ENCODE measurements around the gene RPL41. TPM values are rescaled to one million over a fixed set of nuclear protein-coding genes. Genes with fewer than 3 reads are reported as not detected.

Gene RPL41
- total and polyA plus RNA-seq, 9 of the 15 experiments (the other 6 are each of a cell fraction or from before 2014, with no cell fraction given): 3,403 to 11,276 (median 5,604) TPM

DNA sequence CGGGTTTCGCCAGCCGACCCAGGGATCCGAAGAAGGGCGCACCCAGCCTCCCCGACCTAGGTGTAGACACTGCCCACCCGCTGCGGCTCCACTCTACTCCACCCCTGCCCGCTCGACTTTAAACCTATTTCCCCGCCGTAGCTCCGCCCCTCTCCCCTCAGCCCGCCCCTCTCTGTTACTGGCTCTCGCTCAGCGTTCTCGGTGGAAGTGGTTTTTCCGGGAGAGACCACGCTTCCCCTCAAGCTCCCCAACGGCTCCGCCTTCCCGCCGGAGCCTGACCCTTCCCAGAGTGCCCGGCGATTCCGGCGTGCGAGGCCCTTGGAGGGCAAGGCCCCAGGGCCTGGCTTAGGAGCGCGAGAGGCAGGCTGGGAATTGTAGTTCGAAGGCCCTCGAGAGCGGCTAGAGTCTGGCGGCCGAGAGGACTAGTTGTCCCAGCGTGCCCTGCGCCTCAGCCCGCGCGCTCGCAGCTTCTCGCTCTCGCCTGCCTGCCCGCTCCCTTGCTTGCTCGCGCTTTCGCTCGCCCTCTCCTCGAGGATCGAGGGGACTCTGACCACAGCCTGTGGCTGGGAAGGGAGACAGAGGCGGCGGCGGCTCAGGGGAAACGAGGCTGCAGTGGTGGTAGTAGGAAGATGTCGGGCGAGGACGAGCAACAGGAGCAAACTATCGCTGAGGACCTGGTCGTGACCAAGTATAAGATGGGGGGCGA is 12.2 kb upstream of the RPL41 start, which contains the start of gene PA2G4 (continued):
- TF ChIP-seq SP1 (CRISPR knock-in tag; IDR thresholded peaks at IDR 0.05) (peak; percentile 88), HNRNPH1 (optimal IDR thresholded peaks at IDR 0.05; ENCODE audit: low read depth, low read length) (no peak), ZNF41 (CRISPR knock-in tag; conservative IDR thresholded peaks at IDR 0.05) (peak; percentile 78; the same call in 1 of the 2 replicates), U2AF2 (optimal IDR thresholded peaks at IDR 0.05; ENCODE audit: low read depth, low read length) (no peak), ZNF282 (CRISPR knock-in tag; IDR thresholded peaks at IDR 0.05) (no peak), SMARCB1 (IDR thresholded peaks at IDR 0.05; ENCODE audit: insufficient read length, low read depth) (no peak), SMARCE1 (IDR thresholded peaks at IDR 0.05) (no peak), MYC (IDR thresholded peaks at IDR 0.05; ENCODE audit: low read depth, low read length) (peak; percentile 97), MYC (CRISPR knock-in tag; IDR thresholded peaks at IDR 0.05; ENCODE audit: borderline replicate concordance, low read depth) (peak; percentile 47; the same call in 1 of the 2 replicates), OTX1 (CRISPR knock-in tag; IDR thresholded peaks at IDR 0.05) (peak; percentile 38; the same call in 1 of the 2 replicates), BDP1 (IDR thresholded peaks at IDR 0.05; ENCODE audit: insufficient read depth, insufficient read length) (no peak), SRSF7 (optimal IDR thresholded peaks at IDR 0.05; ENCODE audit: low read depth, low read length) (no peak), TSC22D4 (tag; IDR thresholded peaks at IDR 0.05) (no peak), PHF20 (IDR thresholded peaks at IDR 0.05; ENCODE audit: partially characterized antibody) (peak; percentile 12), NBN (IDR thresholded peaks at IDR 0.05; ENCODE audit: low read depth) (peak; percentile 6; the same call in 1 of the 2 replicates), ZNF436 (CRISPR knock-in tag; IDR thresholded peaks at IDR 0.05) (no peak), GABPB1 (CRISPR knock-in tag; IDR thresholded peaks at IDR 0.05) (peak; percentile 84), ZFP30 (CRISPR knock-in tag; IDR thresholded peaks at IDR 0.05; ENCODE audit: borderline replicate concordance) (no peak), CHD2 (IDR thresholded peaks at IDR 0.05; ENCODE audit: low read depth, low read length) (peak; percentile 92)
- TF ChIP-seq, protein P1, sequence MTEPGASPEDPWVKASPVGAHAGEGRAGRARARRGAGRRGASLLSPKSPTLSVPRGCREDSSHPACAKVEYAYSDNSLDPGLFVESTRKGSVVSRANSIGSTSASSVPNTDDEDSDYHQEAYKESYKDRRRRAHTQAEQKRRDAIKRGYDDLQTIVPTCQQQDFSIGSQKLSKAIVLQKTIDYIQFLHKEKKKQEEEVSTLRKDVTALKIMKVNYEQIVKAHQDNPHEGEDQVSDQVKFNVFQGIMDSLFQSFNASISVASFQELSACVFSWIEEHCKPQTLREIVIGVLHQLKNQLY (CRISPR knock-in tag; conservative IDR thresholded peaks at IDR 0.05): no peak
- TF ChIP-seq, protein P2, sequence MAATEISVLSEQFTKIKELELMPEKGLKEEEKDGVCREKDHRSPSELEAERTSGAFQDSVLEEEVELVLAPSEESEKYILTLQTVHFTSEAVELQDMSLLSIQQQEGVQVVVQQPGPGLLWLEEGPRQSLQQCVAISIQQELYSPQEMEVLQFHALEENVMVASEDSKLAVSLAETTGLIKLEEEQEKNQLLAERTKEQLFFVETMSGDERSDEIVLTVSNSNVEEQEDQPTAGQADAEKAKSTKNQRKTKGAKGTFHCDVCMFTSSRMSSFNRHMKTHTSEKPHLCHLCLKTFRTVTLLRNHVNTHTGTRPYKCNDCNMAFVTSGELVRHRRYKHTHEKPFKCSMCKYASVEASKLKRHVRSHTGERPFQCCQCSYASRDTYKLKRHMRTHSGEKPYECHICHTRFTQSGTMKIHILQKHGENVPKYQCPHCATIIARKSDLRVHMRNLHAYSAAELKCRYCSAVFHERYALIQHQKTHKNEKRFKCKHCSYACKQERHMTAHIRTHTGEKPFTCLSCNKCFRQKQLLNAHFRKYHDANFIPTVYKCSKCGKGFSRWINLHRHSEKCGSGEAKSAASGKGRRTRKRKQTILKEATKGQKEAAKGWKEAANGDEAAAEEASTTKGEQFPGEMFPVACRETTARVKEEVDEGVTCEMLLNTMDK (IDR thresholded peaks at IDR 0.05; ENCODE audit: borderline replicate concordance, insufficient read depth, low read depth, low read length, poor library complexity, severe bottlenecking): no peak
- TF ChIP-seq, protein P3, sequence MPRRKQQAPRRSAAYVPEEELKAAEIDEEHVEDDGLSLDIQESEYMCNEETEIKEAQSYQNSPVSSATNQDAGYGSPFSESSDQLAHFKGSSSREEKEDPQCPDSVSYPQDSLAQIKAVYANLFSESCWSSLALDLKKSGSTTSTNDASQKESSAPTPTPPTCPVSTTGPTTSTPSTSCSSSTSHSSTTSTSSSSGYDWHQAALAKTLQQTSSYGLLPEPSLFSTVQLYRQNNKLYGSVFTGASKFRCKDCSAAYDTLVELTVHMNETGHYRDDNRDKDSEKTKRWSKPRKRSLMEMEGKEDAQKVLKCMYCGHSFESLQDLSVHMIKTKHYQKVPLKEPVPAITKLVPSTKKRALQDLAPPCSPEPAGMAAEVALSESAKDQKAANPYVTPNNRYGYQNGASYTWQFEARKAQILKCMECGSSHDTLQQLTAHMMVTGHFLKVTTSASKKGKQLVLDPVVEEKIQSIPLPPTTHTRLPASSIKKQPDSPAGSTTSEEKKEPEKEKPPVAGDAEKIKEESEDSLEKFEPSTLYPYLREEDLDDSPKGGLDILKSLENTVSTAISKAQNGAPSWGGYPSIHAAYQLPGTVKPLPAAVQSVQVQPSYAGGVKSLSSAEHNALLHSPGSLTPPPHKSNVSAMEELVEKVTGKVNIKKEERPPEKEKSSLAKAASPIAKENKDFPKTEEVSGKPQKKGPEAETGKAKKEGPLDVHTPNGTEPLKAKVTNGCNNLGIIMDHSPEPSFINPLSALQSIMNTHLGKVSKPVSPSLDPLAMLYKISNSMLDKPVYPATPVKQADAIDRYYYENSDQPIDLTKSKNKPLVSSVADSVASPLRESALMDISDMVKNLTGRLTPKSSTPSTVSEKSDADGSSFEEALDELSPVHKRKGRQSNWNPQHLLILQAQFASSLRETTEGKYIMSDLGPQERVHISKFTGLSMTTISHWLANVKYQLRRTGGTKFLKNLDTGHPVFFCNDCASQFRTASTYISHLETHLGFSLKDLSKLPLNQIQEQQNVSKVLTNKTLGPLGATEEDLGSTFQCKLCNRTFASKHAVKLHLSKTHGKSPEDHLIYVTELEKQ (CRISPR knock-in tag; IDR thresholded peaks at IDR 0.05): no peak
- TF ChIP-seq, protein P4, sequence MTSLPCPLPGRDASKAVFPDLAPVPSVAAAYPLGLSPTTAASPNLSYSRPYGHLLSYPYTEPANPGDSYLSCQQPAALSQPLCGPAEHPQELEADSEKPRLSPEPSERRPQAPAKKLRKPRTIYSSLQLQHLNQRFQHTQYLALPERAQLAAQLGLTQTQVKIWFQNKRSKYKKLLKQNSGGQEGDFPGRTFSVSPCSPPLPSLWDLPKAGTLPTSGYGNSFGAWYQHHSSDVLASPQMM (CRISPR knock-in tag; IDR thresholded peaks at IDR 0.05): no peak

Data from K562 (cell line).